Prostate gland (tissue), 2 donors: Measurements from ENCODE around the gene NOM1.

Experiments
- CTCF ChIP-seq, 4 experiments: fragments of 200-600 bp in 2 of 4; fragments of 450-650 bp in 2 of 4; sonication (generic) in 2 of 4; IDR thresholded peaks; 1 replicate in 3 of 4; 2 replicates in 1 of 4; pipeline ENCODE4 v1.5.1; 2016 to 2019; ENCODE audit warnings: antibody characterized with exemption in 4 of 4, mild to moderate bottlenecking in 2 of 4, moderate library complexity in 2 of 4
- POLR2AphosphoS5 ChIP-seq: sonication (generic); formaldehyde crosslinking; IDR thresholded peaks from one replicate; pipeline ENCODE4 v1.6.1; 2017; ENCODE audit warnings: antibody characterized with exemption

GRCh38 chr7:157005456-157006204 lies 56.1 kb downstream of the NOM1 start:
- no peak for TF ChIP-seq CTCF (IDR thresholded peaks at IDR 0.05)
- no peak for TF ChIP-seq POLR2AphosphoS5
